ENCODE data around the gene MARCKSL1. TPM values are rescaled to one million over a fixed set of nuclear protein-coding genes. Genes with fewer than 3 reads are reported as not detected.

MARCKSL1 gene
- total and polyA plus RNA-seq, 2 of the 13 experiments (the other 11 are each of a cell fraction or from before 2014, with no cell fraction given), result 81.9 to 155 TPM

- peak; percentile 93 for TF ChIP-seq ATF7 (IDR thresholded peaks at IDR 0.05)
- TF ChIP-seq ATF7 (CRISPR knock-in tag; IDR thresholded peaks at IDR 0.05), result no peak
- TF ChIP-seq RELA (CRISPR knock-in tag; IDR thresholded peaks at IDR 0.05), result no peak
- no peak for TF ChIP-seq BORCS8-MEF2B (CRISPR knock-in tag; IDR thresholded peaks at IDR 0.05)
- TF ChIP-seq MZF1 (CRISPR knock-in tag; IDR thresholded peaks at IDR 0.05; ENCODE audit: borderline replicate concordance), result no peak
- TF ChIP-seq ZNF317 (CRISPR knock-in tag; IDR thresholded peaks at IDR 0.05), result peak; percentile 92
- no peak for TF ChIP-seq DR1 (CRISPR knock-in tag; IDR thresholded peaks at IDR 0.05)
- no peak for TF ChIP-seq HES4 (CRISPR knock-in tag; IDR thresholded peaks at IDR 0.05; ENCODE audit: borderline replicate concordance)
- TF ChIP-seq ZNF205 (CRISPR knock-in tag; IDR thresholded peaks at IDR 0.05), result no peak
- 0 out of 2 replicates have a peak, but pooled peaks have one; percentile 11 for TF ChIP-seq NFKB2 (CRISPR knock-in tag; IDR thresholded peaks at IDR 0.05; ENCODE audit: borderline replicate concordance)
- TF ChIP-seq ZNF264 (CRISPR knock-in tag; IDR thresholded peaks at IDR 0.05), result 0 out of 2 replicates have a peak, but pooled peaks have one; percentile 49
- peak; percentile 47 for TF ChIP-seq ZFP91 (CRISPR knock-in tag; IDR thresholded peaks at IDR 0.05; ENCODE audit: borderline replicate concordance)
- peak; percentile 59; the same call in 1 of the 2 replicates for TF ChIP-seq SALL1 (CRISPR knock-in tag; IDR thresholded peaks at IDR 0.05)
- no peak for TF ChIP-seq ZNF430 (CRISPR knock-in tag; IDR thresholded peaks at IDR 0.05)
- TF ChIP-seq IKZF1 (IDR thresholded peaks at IDR 0.05), result no peak
- TF ChIP-seq MATR3 (CRISPR knock-in tag; IDR thresholded peaks at IDR 0.05), result no peak
- no peak for TF ChIP-seq ZFP41 (CRISPR knock-in tag; IDR thresholded peaks at IDR 0.05; ENCODE audit: borderline replicate concordance)
- TF ChIP-seq ZNF619 (CRISPR knock-in tag; IDR thresholded peaks at IDR 0.05), result no peak
- peak; percentile 24; the same call in 1 of the 2 replicates for TF ChIP-seq TARDBP (CRISPR knock-in tag; IDR thresholded peaks at IDR 0.05)
- TF ChIP-seq NR2F1 (CRISPR knock-in tag; IDR thresholded peaks at IDR 0.05), result 0 out of 4 replicates have a peak, but pooled peaks of 1 of the 2 experiments have one; percentile 17
- TF ChIP-seq ZNF737 (CRISPR knock-in tag; IDR thresholded peaks at IDR 0.05; ENCODE audit: borderline replicate concordance), result no peak
- no peak for TF ChIP-seq HMGA1 (CRISPR knock-in tag; conservative IDR thresholded peaks at IDR 0.05)
- no peak for TF ChIP-seq EZH2 (conservative IDR thresholded peaks at IDR 0.05; ENCODE audit: low read depth, low read length)
- TF ChIP-seq NCOA2 (CRISPR knock-in tag; IDR thresholded peaks at IDR 0.05), result no peak
- no peak for TF ChIP-seq NFYC (CRISPR knock-in tag; IDR thresholded peaks at IDR 0.05)
- TF ChIP-seq ZNF33A (CRISPR knock-in tag; IDR thresholded peaks at IDR 0.05; ENCODE audit: borderline replicate concordance), result no peak
- no peak for TF ChIP-seq ZNF672 (CRISPR knock-in tag; IDR thresholded peaks at IDR 0.05)
- no peak for TF ChIP-seq ZNF629 (CRISPR knock-in tag; conservative IDR thresholded peaks at IDR 0.05)
- TF ChIP-seq ZNF724P (CRISPR knock-in tag; IDR thresholded peaks at IDR 0.05; ENCODE audit: borderline replicate concordance), result no peak
- TF ChIP-seq EHMT2 (IDR thresholded peaks at IDR 0.05; ENCODE audit: borderline replicate concordance, low read depth, low read length), result no peak
These were observed 9.3 kb upstream of the MARCKSL1 start (continued) for GRCh38 chr1:32345289-32345827.

Data from HepG2 (cell line).